Measurements from ENCODE around the gene F8A1.
A peak's percentile ranks its signal among the peaks of the same experiment; 100 is the strongest.
"Not testable (repeated sequence)": the region's sequence is repeated elsewhere in the genome, so short reads cannot be mapped to it uniquely, and the experiment has no call there.

The F8A1 gene

GRCh38 chrX:154886069-154886788 is at the start of gene F8A1:
Gene F8A1, plus strand, starts transcription at chrX:154886355. Its CDS starts 20 bp downstream, at chrX:154886375.
- not testable (repeated sequence) for DNase-seq (ENCODE audit: low read depth); H3K4me3 ChIP-seq (ENCODE audit: low read length)

- H3K4me3 ChIP-seq (ENCODE audit: low read length), result no peak overlapping the region
- peak; percentile 45 for TF ChIP-seq CTCF (conservative IDR thresholded peaks at IDR 0.05; ENCODE audit: low read depth, low read length)
- no peak for DNase-seq (ENCODE audit: low read depth)
Observed at GRCh38 chrX:154840856-154841255, 45.3 kb upstream of the F8A1 start.

- TF ChIP-seq CTCF (conservative IDR thresholded peaks at IDR 0.05; ENCODE audit: low read depth, low read length), result no peak
- no peak overlapping the region for H3K4me3 ChIP-seq (ENCODE audit: low read length)
- DNase-seq (ENCODE audit: low read depth), result no peak
Observed at GRCh38 chrX:154850957-154851611, 35.1 kb upstream of the F8A1 start.

GRCh38 chrX:154855256-154855655 is 30.9 kb upstream of the F8A1 start:
- DNase-seq (ENCODE audit: low read depth), result no peak
- no peak for TF ChIP-seq CTCF (conservative IDR thresholded peaks at IDR 0.05; ENCODE audit: low read depth, low read length)
- no peak overlapping the region for H3K4me3 ChIP-seq (ENCODE audit: low read length)

- DNase-seq (ENCODE audit: low read depth); H3K4me3 ChIP-seq (ENCODE audit: low read length): not testable (repeated sequence)
Observed at GRCh38 chrX:154868522-154868921, 17.6 kb upstream of the F8A1 start.

GRCh38 chrX:154873329-154873728 is 12.8 kb upstream of the F8A1 start:
- no peak for DNase-seq (ENCODE audit: low read depth)
- H3K4me3 ChIP-seq (ENCODE audit: low read length), result no peak overlapping the region
- no peak for TF ChIP-seq CTCF (conservative IDR thresholded peaks at IDR 0.05; ENCODE audit: low read depth, low read length)

- not testable (repeated sequence) for H3K4me3 ChIP-seq (ENCODE audit: low read length); DNase-seq (ENCODE audit: low read depth)
Observed at GRCh38 chrX:154884069-154884468, 2.1 kb upstream of the F8A1 start.

- H3K4me3 ChIP-seq (ENCODE audit: low read length); DNase-seq (ENCODE audit: low read depth): not testable (repeated sequence)
Observed at GRCh38 chrX:154885057-154885456, 1.1 kb upstream of the F8A1 start.

GRCh38 chrX:154885549-154885948 is 606 bp upstream of the F8A1 start:
- DNase-seq (ENCODE audit: low read depth); H3K4me3 ChIP-seq (ENCODE audit: low read length): not testable (repeated sequence)

- DNase-seq (ENCODE audit: low read depth); H3K4me3 ChIP-seq (ENCODE audit: low read length): not testable (repeated sequence)
Observed at GRCh38 chrX:154886789-154887221, 650 bp downstream of the F8A1 start.
